ENCODE results near the gene CARD19. TPM values are rescaled to one million over a fixed set of nuclear protein-coding genes. Genes with fewer than 3 reads are reported as not detected.

The CARD19 gene
- total RNA-seq: 59.8 and 95.7 TPM in 2 replicates

DNA sequence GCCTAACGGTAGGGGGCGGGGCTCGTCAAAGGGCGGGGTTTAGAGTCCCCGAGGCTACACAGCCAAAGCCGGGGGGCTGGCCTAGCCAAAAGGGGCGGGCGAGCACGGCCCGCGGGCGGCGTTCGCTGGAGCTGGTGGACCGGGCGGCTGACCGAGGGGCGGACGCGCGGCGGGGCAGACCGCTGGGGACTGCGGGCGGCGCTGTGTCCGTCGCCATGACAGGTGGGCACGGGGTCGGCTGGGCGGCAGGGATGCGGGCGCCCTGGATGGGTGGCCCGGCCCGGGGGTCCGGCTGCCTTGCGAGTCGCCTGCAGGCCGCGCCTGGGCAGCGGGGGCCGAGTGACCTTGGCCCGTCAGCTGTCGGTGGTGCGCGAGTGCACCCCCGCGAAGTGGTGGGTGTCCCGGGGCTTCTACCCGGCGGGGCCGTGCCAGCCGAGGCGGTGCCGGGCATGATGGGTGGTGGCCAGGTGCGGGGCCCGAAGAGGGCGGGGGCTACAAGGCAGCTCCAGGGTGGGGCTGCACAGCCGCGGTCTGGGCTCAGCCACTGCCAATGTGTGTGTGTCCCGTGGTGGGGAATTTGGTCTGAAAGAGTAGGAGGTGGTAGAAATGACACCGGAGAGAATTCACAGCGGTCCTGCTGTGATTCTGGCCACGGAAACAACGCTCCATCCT, at the start of gene CARD19:
Gene CARD19, plus strand, starts transcription at position 87 of the 672 bp plus-strand sequence. Its CDS starts 129 bp downstream, at position 216.
- DNase-seq (ENCODE audit: low read depth, low spot score): no peak

DNA sequence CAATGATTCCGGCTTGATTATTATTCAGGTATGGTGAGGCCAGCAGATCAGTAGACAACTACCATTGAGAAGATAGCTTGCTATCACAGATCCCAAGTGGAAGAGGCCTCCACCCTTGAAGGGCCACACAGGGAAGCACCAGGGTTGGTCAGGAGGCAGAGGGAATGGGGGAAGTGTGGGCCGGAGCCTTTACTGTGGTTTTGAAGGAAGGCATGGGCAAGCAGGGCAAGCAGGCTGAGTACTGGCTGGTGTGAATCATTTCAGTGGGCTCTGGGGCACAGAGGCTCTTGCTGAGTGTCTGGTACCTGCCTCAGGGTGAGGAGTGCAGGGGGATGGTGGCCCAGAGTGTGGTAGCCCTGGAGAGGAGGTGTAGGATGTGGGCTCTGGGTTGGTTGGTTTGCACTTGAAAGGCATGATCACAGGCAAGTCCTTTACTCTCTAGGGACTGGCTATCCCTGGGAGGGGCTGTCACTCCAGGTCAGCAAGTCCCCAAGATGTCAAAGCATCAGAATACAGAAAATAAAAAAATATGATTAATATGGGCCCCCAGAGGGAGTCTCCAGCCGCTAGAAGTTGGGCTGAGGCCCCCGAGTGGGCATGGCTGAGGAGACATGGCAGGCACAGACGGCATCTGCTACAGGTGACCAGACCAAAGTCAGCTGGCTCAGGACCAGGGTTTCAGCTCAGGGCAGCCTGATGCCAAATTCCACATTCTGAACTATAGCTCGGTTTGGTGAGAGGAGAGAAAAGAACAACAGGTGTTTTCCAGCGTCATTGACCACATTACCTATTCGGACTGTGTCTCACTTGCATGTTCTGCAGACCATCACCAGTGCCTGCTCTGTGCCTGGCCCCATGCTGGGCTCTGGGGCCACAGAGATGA, 47.2 kb upstream of the CARD19 start:
- no peak for DNase-seq (ENCODE audit: low read depth, low spot score)

GRCh38 chr9:93049491-93049890, 46.5 kb upstream of the CARD19 start:
- DNase-seq (ENCODE audit: low read depth, low spot score): no peak

DNA sequence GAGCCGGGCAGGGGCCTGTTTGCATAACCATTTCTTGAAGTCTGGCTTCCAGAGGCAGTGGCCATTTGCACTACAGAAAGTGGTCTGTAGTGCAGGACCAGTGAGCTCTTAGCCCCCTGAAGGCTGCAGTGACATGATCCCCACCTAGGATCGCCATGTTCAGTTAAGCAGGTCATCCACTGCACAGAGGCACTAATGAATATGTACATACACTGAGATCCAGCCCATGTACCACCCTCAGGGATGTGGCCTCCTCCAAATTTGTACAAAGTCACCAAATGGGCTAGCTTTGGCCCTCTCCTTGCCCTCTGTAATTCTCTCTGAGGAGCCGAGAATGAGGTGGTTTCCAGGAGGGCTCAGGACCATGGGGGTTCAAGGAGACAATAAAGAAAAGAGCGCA, 45.8 kb upstream of the CARD19 start:
- DNase-seq (ENCODE audit: low read depth, low spot score): no peak

- no peak for DNase-seq (ENCODE audit: low read depth, low spot score)
Measured at GRCh38 chr9:93051680-93052089, 44.3 kb upstream of the CARD19 start.

DNA sequence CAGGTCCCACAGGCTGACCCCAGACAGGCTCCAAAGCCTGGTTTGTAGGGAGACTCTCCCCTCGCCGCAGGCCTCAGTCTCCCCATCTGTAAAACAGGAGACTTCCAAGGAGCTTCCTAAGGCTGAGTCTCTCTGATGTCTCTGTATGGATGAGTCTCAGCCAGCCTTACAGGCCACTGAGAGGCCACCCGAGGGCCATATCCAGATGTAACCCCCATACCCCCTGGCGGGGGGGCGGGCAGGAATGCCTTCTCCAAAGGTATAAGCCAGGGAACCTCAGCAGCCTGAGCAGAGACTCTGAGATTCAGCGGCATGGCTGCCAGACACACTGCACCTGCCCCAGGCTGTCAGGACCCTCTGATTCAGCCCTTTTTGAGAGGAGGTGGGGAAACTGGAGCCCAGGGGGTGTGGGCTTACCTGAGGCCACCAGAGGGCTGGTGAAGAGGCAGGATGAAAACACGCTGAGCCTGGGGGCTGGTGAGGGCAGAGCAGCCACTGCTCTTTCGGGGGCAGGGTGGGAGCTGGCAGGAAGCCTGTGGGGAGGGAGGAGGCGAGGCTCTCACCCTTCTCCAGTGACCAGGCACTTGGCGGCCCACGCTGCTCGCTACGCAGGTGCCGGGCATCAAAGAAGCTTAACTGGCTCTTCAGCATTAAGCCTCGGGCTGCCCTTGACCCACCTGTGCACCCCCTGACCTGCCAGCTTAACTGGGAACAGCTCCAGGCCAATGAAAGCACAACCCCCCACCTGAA, 43.1 kb upstream of the CARD19 start:
- DNase-seq (ENCODE audit: low read depth, low spot score): no peak

DNA sequence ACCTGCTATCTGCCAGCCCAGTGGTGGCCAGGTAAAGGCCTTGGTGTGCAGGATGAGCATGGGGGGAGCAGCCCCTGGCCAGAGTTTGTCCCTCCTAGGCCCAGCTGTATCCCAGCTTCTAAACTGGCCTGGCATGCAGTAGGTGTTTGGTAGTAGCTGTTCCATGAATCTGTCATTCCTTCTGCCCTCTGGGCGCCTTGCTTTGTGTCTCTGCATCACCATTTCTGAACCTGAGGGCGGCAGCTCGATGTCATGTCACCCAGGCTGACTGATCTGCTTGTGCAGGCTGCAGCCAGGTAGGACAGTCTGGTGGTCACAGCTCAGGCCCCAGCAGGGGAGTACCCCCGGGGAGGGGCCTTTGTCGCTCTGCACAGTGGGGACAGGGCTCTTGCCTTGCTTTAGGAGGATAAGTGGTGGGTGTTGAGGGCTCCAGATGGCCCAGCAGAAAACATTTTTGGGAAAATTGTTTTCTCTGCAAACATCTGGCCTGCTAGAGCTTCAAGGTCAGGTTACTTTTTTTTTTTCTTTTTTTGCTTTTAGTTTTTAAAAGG, 42.2 kb upstream of the CARD19 start:
- no peak for DNase-seq (ENCODE audit: low read depth, low spot score)

- no peak for DNase-seq (ENCODE audit: low read depth, low spot score)
Measured at GRCh38 chr9:93054758-93055704, 41.0 kb upstream of the CARD19 start.

DNA sequence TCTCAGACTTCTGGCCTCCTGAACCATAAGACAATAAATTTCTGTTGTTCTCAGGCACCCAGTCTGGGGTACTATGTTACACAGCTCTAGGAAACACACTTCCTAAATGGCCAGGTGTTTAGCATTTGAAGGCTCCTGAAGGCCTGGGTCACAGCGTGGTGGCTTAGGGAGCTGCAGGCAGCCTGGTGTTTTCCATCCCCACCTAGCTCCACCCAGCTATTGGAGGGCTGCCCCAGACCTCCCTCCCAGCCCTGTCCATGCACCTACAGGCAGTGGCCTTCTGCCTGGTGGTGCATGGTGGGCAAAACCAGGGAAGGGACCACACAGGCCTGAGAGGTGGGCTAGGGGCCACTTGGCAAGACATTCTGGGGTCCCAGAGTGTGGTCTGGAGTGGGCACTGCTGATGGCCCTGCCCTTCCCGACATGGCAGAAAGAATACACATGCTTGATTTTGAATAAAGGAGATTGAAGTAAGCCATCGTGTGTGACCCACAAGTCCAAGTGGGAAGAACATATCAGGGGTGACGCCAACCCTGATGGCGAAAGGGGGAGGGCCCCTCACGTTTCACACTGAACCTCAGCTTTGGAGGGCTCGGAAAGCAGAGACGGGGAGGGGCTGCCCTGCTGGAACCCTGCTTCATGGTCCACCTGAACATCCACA, 38.8 kb upstream of the CARD19 start:
- no peak for DNase-seq (ENCODE audit: low read depth, low spot score)

DNA sequence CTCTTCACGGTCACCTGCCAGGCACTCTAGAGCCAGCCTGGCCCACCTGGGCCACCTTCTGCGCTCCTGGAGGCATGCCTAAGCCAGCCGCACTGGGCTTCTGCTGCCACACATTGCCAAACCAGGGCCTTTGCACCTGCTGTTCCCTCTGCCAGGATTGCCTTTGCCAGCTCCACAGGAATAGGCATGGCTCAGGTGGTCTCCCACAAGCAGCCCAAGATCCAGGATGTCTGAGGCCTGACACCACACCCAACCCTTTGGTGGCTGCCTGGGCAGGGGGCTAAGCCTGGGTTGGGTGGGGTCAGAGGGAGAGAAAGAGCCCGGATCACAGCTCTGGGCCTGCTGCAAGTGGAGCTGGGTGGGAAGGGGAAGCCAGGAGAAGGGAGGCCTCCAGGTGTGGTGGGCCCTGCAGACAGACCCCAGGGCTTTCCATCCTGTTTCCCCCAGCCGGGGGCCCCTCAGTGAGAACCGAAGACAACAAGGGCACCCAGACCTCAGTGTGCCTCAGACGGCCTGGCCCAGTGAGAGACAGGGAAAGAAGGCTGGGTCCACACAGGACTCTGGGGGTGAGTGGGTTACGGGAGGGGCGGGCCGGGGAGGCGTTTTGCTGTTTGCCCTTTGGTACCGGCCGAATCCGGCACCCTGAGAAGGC, 38.2 kb upstream of the CARD19 start:
- DNase-seq (ENCODE audit: low read depth, low spot score): no peak

DNA sequence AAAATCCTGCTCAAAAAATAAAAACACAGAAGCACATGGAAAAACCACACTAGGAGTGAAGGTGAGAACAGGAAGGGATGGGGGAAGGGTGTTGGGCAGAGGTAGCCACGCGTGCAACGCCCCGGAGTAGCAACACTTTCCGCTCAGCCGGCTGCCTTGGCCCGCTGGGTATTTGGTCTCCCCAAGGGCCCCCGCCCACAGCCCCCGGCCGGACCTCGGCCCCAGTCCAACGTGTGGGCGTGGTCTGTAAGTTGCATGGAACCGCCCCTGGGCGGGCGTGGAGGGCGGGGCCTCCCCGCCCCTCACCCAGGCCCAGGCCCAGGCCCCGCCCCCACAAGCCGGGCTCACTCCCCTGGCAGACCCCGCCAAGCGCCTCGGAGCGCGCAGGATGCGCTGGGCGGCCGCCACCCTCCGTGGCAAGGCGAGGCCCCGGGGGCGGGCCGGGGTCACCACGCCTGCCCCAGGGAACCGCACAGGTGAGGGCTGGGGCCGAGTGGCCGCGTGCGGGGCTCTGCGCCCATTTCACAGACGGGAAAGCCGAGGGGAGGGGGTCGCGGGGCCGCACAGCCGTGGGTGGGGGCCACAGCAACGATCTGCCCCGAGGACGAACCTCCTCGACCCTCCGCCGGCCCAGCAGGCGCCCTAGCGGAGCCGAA, 37.5 kb upstream of the CARD19 start, which contains the start of gene SUSD3:
Gene SUSD3, plus strand, starts transcription at position 347 of the 656 bp plus-strand sequence. Its CDS starts 42 bp downstream, at position 389.
- DNase-seq (ENCODE audit: low read depth, low spot score): no peak

DNA sequence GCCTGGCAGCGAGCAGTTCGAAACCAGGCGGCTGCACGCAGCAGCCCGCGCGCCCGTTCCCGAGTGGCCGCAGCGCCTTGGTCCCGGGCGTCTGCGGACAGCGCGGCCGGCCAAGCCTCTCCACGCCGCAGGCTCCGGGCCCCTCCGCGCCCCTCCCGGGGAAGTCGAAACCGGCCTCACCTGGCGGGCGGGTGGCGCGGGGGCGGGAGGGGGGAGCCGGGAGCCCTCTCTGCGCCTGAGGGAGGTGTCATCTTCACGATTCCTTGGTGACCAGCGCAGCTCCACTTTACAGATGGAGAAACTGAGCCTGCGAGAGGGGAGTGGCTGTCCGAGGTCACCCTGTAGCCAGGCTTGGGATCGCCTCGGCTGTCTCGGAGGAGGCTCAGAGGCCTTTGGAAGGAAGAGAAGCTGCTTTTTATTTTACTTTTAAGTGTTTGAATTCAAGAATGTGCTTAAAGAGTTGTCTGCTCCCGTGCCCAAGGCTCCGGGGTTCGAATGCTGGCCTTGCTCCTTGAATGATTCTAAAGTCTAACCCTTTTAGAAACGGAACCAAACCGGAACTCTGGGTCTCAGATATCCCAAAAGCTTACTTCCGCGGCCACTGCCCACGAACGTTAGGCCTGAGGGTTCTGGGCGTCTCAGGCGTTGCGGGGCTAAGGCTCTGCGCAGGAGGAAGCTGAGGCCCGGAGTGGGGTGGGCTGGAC, 36.9 kb upstream of the CARD19 start:
- no peak for DNase-seq (ENCODE audit: low read depth, low spot score)

DNA sequence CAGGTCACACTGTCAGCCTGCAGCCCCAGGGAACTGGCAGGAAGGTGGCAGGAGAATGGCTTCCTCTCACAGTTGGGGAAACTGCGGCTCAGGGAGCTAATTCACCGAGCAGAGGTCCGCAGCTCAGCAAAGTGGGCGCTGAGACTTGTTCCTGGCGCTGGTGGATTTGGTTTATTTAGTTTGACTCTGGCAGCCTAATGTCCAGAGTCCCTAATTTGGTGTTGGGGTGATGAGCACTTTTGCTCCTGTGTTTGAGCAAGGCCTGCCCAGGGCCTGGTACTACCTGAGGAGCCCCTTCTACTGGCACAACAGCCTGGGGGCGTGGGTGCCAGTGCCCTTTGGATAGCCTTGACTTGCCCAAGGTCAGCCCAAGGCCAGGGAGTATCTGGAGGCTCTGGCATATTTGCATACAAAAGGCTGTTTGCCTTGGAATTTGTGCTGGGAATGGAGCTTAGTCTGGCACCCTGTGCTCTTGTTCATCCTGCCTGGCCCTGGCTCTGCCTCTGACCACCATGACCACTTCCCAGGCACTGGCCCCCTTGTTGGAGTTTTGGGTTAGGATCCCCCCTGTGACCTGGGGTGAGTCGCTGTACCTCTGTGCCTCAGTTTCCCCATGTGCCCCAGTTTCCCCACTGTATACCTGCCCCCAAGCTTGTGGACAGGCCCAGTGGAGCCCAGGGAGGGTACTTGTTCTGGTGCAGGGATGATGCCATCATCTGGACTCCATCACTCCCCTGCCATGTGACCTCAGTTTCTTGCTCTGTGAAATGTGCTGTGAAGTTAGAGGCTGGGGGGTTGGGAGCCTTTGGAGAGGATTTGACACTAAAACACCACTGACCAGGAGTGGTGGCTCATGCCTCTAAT, 36.1 kb upstream of the CARD19 start:
- DNase-seq (ENCODE audit: low read depth, low spot score): no peak

- DNase-seq (ENCODE audit: low read depth, low spot score): no peak
Measured at GRCh38 chr9:93060746-93061259, 35.2 kb upstream of the CARD19 start.

GRCh38 chr9:93061260-93061751, 34.7 kb upstream of the CARD19 start:
- DNase-seq (ENCODE audit: low read depth, low spot score): no peak

- DNase-seq (ENCODE audit: low read depth, low spot score): no peak
Measured at GRCh38 chr9:93061791-93062763, 33.9 kb upstream of the CARD19 start.
